Smooth muscle cell of the brain vasculature (primary cell): ENCODE measurements around the gene DPM1.

Source experiments
- DNase-seq: peaks from one replicate; pipeline ENCODE4 v3.0.0-alpha.2; 2012; ENCODE audit warnings: low read depth, low spot score

DPM1 gene

DNA sequence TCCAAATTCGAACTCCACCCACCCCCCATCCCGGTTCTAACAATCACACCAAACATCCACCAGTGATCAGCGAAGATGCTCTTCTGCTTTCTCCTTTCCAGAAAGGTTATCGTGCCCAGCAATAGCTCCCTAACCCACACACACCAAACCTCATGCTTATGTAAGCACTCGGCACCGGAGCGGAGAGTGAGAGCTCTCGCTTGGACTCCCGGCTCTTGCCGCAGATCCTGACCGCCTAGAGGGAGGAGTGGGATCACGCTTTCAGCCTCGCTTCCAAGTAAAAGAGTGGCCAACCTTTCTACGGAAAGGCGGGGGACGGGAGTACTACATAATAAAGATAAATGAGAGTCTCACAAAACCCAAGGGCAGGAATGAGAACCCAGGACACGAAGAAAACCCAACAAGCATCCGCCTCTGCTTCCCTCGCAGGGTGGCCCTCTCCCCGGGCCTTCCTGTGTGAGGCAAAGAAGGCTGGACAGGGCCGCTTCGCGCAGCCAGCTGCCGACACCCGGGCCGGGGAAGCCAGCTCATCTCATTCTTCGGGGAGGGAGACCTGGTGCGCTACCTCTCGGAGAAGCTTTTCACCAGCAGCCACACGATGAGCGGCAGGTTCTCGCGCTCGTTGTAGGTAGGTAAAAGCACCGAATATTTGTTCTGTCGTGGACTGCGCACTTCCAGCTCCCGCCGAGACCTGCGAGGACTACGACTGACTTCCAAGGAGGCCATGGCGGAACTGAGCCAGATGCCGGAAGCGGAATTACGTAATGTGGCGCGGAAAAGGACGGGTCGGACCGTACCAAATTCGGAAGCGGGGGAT, at the start of gene DPM1:
Gene DPM1 (minus strand): TSS at position 735 of the 817 bp plus-strand sequence. CDS start 9 bp downstream, at position 726.
- no peak for DNase-seq

DNA sequence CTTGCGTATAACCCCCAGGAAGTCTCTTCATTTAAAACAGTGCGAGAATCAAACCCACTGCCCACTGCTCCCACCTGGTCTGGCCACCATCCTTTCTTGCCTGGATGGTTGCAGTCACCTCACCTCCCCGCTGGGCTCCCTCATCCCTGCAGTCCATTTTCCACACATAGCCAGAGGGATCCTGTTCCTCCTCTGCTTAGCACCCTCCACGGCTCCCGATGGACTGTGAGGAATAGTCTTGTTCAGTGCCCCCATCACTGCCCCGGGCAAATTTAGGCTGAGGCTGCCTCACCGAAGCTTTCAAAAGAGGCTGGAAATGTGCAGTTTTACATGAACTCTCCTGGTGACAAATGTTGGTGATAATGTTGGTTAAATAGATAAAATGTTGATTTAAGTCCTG, 46.9 kb upstream of the DPM1 start:
- no peak for DNase-seq

DNA sequence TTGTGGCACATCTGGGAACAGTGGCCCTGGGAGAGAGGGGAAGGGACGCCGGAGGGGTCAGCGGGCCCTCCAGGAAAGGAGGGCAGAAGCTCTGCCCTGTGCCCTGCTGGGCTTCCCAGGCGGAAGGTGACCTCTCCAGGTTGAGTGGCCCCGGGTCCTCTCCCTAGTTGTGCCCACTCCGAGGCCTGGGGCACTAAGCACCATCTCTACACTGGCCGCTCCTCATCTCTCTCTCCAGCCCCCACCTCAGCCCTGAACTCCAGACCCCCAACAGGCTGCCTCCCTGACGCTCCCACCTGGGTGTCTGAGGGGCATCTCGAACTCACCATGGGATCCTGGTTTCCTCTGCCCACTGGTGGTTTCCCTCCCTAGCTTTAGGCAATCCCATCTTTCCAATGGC, 46.4 kb upstream of the DPM1 start:
- DNase-seq, result no peak

DNA sequence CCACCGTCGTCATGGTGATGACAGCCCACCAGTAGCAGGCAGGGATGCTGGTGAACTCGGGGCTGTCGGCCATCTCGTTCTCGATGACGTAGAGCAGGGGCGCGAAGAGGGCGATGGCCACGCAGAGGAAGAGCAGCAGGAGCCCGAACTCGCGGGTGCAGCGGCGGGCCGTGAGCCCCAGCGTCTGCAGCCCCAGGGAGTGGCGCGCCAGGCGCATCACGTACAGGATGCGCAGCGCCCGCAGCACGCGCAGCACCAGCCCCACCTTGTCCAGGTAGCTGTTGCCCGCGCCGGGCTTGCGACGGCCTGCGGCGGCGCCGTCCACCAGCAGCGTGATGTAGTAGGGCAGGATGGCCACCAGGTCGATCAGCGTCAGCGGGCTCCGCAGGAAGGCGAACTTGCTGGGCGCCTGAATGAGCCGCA, 46.0 kb upstream of the DPM1 start:
- no peak for DNase-seq

DNA sequence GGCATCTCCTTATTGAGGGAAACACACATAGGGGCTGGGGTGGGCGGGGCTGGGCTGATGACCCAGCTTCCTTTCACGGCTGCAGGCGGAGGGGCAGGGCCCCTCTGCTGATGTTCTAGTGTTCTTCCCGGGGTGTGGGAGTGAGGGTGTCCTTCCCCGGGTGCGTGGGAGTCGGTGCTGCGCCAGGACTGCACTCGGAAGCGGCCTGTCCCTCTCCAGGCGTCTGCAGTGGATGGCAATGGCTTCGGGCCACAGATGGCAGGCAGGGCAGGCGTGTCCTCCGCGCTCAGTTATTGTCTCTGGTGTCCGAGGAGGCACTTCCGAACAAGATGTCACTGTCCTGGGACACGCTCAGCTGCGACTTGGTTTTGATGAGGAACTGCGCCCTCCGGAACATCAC, 45.4 kb upstream of the DPM1 start:
- no peak for DNase-seq

DNA sequence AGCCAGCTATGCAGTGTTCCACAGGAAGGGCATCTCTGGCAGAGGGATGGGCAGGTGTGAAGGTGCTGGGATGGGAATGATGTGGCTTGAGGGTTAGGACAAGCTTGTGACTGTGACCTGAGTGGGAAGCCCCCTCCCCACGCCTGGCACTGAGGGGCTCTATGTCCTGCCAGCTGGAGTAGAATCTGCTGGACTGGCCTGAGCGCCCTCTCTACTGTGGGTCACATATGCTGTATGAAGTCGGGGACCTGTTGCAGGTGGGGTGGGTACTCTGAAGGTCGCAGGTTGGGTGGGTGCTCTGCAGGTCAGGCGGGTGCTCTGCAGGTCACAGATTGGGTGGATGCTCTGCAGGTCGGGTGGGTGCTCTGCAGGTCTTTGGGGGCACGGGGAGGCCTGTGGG, 44.3 kb upstream of the DPM1 start:
- no peak for DNase-seq

DNA sequence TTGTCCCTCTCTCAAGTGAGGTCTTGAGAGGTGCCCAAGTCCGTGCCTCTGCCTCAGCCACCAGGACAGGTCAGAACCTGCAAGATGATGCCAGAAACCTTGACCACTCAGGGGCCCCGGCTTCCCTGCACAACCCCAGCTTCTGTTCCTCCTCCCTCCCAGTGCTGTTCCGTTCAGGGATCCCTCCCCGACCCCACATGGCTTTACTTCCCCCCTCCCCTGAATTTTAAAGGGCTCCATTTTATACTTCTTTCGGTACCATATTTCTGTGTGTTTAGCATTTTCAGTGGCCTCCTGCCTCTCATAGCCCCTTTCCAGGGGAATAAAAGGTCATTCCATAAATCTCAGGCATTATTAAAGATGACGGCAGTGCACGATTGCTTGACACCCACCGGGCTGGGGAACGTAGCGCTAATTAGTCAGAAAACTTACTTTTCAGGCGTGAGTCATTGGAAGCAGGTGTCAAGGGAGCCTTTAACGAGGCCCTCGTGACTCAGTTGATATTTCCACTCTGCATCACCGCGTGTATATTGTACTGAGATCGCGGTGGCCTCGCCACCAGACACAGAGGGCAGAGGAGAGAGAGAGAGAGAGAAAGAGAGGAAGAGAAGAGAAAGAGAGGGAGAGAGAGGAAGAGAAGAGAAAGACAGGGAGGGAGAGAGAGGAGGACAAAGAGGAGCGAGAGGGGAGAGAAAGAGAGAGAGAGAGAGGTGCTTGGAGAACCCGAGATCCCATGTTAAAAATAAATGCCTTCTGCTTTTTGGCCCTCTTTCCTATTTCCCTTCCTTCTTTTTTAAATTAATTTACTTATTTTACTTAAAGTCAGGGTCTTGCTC, 43.3 kb upstream of the DPM1 start:
- DNase-seq, result no peak

DNA sequence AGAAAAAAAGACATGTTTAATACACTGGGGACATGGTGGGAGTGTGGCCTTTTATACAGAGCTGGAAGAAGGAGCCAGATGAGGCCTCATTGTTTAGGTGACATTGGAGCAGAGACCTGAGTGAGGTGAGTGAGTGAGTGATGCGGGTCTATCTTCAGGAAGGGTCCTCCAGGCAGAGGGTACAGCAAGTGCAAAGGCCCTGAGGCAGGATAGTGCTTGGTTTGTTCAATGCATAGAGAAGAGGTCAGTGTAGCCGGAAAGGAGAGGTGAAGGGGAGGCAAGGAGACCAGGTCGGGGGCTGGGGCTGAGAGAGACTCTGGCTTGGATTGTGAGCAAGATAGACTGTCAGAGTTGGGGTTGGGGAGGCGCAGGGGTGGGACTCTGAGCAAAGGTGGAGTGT, 41.0 kb upstream of the DPM1 start:
- no peak for DNase-seq

DNA sequence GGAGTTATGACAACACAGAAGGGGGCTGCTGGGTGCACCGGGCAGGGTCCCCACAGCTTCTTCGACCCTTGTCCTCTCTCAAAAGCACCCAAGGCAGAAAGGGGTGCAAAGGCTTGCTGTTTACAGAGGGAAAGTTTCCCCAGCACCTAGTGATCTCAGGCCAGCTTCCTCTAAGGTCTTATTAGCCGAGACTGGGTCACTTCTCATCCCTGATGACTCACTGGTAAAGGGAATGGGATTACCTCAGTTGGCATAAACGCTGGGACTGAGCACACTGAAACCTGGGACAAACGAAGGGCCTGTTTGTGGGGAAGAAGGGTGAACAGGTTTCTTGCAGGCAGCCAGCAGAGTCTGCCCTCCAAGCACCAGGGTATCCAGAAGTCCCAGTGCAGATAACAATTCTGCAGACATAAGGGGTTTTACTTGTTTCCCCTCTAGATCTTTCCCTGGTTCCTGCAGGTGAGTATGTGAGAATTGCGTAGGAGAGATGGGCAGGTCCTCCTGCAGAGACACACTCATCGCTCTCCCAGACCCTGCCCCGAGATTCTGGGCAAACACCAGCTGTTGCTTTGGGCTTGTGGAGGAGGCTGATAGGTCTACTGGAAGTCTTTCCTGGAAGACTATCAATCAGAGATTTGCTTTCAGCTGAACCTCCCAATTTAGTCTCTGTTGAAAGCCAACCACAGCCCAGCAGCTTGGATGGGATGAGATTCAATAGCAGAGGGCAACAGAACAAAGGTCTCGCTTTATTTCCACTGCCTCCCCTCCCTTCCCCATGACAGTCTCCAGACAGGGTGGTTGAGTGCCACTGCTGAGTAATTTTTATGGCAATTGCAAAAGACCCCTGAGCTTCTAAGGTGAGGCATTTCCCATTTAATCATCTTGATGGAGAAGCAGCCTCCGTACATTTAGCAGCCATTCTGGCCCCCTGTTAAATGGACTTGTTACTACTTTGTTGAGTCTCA, 38.9 kb upstream of the DPM1 start:
- DNase-seq, result no peak

DNA sequence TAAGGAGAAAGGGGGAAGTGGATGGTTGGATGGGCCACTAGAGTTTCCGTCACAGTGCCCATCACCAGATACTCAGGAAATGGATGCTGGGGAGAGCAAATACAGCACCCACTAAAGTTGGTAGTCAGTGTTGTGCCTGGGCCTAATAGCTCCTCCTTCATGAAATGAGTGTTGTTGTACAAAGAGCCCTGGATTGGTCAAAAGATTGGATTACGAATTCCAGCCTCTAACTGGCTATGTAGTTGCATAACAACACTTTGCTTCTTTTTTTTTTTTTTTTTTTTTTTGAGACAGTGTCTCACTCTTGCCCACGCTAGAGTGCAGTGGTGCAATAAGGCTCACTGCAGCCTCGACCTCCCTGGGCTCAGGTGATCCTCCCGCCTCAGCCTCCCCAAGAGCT, 37.2 kb upstream of the DPM1 start:
- DNase-seq, result no peak

DNA sequence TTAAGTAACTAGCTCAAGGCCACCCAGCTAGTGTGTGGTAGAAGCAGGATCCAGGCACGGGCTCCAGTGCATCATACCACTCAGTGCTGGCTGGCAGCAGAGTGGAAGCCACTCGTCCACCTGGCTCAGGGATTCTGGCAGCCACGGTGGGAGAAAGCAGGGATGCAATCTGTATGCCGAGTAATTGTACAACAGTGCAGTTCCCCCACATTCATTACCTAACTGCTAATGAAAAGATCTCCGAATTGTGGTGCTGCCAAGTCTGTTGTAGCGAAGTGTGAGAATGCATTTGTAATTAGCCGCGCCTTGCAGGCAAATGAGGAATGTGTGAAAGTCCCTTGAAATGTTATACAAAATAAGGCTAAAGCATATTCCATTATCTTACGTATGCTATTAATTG, 35.5 kb upstream of the DPM1 start:
- DNase-seq, result no peak

DNA sequence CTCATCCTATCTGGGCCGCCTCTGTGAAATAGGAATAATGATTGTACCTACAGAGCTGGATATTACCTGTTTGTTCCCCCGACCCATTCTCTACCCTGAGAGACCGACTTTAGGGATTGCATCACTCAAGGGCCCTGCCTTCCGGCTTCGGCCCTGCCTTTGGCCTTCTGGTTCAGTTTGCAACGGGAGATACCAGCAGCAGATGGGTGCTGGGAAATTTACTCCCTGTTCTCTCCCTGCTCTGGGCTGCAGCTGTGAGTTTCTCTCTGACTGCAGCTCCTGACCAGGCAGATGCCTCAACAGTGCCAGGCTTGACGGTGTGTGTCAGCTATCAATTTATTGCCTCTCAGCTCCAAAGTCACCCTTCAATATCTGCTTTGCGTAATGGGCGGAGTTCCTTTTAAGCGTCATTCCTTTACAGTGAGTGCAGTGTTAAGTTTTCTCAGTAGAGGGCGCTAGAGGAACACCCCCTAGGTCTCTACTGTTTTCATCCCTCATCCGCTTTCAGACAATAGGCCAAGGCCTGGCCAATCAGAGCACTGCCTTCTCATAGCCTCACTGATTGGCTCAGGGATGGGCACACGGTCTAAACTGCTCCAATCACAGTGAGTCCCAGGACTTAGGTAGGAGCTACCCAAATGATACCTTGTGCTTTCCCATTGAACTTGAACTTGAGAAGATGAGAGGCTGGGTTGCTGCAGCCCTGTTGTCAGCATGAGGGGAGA, 34.6 kb upstream of the DPM1 start:
- no peak for DNase-seq

DNA sequence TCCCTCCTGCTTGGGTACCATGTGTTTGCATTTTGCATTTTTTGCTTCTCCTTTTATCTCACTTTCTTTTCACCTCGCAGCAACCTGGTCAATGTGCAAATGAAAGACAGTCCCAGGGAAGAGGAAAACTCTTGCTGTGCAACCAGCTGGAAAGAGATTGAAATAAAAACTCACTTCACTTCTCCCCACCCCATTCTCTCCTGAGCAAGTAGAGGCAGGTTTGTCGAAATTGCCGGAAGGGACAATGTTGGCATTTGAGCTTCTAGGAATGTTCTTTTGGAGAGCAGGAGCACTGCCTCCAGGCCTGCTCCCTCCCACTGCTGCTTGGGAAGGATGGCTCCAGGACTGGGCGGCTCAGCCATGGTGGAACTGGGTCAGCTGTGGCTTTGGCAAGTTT, 34.0 kb upstream of the DPM1 start:
- no peak for DNase-seq

DNA sequence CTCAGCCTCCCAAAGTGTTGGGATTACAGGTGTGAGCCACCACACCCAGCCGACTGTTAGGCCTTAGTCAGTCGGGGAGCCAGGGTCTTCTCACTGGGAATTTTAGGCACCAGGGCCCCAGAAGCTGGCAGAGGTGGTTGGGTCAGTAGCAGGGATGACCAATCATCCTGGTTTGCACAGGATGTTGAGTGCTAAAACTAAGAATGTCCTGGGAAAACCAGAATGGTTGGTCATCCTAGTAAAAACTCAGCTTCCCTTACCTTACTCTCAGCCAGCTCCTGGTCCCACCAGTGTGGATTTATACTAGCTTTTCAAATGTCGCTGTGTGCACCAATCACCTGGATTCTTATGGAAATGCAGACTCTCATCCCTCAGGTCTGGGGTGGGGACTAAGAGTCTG, 32.7 kb upstream of the DPM1 start:
- no peak for DNase-seq

DNA sequence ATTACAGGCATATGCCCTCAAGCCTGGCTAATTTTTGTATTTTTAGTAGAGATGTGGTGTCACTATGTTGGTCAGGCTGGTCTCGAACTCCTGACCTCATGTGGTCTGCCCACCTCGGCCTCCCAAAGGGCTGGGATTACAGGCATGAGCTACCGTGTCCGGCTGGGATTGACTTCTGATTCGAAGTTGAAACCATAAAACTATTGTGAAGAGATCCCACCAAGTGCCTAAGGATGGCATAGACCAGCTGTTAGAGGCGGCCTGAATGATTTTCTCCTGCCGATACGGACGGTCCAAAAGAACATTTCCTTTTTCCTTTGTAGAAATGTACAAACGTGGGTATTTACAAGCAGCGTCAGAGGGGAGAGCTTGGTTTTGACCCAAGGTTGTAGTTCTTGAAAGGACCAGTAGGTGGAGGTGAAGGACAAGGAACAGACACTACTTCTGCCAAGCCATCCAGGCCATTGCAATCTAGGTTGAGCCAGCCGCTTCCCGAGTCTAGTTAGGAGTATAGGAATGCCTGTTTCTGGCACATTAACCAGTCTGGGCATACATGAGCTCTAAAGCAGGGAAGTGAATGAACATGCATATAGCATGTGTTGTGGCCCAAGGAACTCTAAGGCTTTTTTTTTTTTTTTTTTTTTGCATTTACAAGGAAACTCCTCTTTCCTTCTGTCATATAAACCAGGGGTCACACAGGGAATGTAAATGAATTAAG, 29.3 kb upstream of the DPM1 start:
- DNase-seq, result peak; percentile 68

DNA sequence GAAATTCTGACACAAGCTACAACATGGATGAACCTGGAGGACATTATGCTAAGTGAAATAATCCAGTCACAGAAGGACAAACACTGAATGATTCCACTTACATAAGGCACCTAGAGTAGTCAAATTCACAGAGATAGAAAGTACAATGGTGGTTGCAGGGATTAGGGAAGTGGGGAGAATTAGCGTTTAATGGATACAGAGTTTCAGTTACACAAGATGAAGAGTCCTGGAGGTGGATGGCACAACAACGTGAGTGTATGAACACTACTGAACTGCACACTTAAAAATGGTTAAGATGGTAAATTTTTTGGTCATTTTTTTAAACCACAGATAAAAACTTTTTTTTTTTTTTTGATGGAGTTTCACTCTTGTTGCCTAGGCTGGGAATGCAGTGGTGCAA, 25.0 kb upstream of the DPM1 start:
- no peak for DNase-seq

DNA sequence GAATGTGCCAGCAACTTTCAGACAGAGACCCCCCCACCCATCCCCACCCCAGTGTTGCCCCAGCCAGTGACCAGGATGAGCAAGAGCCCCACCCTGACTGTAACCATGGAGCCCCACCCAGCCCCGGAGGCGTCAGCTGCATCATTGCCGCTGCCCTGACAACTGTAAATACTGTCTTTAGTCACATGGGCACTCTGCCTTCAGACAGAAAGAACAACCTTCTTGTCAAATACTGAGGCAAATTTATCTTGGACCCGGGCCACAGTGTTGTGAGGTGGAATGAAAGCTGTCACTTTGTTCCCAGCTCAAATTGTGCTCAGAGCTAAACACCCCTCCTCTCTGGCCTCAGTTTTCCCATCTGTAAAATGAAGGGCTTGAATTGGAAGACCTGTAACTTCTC, 24.0 kb upstream of the DPM1 start:
- no peak for DNase-seq

DNA sequence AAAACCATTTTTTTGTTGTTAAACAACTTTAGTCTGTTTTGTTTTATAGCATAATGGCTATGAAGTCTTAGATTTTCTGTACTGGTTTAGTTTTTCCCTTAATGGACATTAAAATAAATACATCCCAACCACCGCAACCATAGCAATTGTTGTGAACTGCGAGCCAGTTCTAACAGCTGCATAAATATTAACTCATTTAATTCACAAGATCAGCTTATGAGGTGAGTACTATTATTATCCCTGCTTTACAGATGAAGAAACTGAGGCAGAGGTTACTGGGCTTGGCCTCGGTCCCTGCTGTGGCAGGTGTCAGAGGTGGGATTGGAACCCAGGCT, 23.3 kb upstream of the DPM1 start:
- DNase-seq, result no peak

DNA sequence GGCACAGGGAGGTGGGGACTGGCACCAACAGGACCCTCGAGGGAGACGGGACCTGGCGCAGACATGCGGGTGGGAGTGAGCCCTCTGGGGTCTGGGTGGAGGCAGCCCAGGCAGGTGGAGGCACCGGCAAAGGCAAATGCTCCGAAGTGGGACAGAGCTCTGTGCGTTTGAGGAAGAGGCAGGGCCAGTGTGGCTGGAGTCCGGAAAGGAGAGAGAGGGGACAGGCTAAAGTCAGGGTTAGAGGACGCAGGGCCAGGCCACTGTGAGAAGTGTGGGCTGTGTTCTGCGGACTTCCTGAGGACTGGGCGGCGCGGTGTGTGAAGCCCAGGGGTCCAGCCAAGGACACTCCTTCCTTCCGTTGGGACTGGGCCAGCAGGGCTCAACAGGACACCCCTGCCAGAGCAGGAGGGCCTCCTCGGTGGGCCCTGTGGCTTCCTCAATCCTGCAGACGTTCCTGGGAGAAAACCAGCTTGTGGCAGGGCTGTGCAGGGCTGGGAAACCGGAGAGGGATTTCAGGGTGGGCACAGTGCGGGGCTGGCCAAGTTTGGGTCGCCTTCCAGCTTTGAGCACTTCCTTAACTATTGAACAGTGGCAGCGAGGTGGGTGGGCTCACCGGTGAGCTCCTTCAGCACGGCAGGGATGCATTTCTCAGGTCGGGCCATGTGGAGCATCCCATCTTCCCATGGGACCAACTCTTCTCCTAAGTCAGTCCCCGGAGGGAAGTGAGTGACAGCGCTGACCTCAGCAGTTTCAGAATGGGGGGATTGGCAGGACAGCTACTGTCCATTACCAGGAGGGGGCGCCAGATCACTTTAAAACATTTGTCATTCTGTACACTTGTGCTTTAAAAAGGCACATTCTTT, 22.8 kb upstream of the DPM1 start:
- no peak for DNase-seq
